KMS-11 (cell line): ENCODE data around the gene TBC1D4.

Experiments
- H2AFZ ChIP-seq: fragments of 200-600 bp; sonication (generic); 2 replicates; pipeline ENCODE4 v1.6.1; 2016; ENCODE audit warnings: antibody characterized with exemption, mixed run types, low read depth
- H3K27ac ChIP-seq: fragments of 200-600 bp; sonication (generic); 2 replicates; pipeline ENCODE4 v1.6.1; 2016; ENCODE audit warnings: mild to moderate bottlenecking, mixed run types
- H3K27me3 ChIP-seq: fragments of 200-600 bp; sonication (generic); 2 replicates; pipeline ENCODE4 v1.6.1; 2017; ENCODE audit warnings: mild to moderate bottlenecking, low read depth, mixed run types, moderate library complexity; ENCODE audit not compliant: insufficient read depth
- H3K36me3 ChIP-seq: fragments of 200-600 bp; sonication (generic); 2 replicates; pipeline ENCODE4 v1.6.1; 2017; ENCODE audit warnings: mild to moderate bottlenecking, mixed run types; ENCODE audit not compliant: insufficient read depth
- H3K4me1 ChIP-seq: fragments of 200-600 bp; sonication (generic); 2 replicates; pipeline ENCODE4 v1.6.1; 2016; ENCODE audit warnings: mild to moderate bottlenecking, low read depth, mixed run types; ENCODE audit not compliant: poor library complexity, severe bottlenecking
- H3K4me2 ChIP-seq: fragments of 200-600 bp; sonication (generic); 2 replicates; pipeline ENCODE4 v1.7.0; 2016; ENCODE audit warnings: mild to moderate bottlenecking, mixed run types
- H3K4me3 ChIP-seq: fragments of 200-600 bp; sonication (generic); IDR thresholded peaks from 2 replicates; pipeline ENCODE4 v1.6.1; 2017; ENCODE audit warnings: low read depth, low read length, mixed read lengths; ENCODE audit not compliant: insufficient read depth
- H3K79me2 ChIP-seq: fragments of 200-600 bp; sonication (generic); 2 replicates; pipeline ENCODE4 v1.6.1; 2016; ENCODE audit warnings: low read depth, mixed run types; ENCODE audit not compliant: insufficient read depth
- H3K9ac ChIP-seq: fragments of 200-600 bp; sonication (generic); 2 replicates; pipeline ENCODE4 v1.6.1; 2016; ENCODE audit warnings: mild to moderate bottlenecking, mixed run types
- H4K20me1 ChIP-seq: fragments of 200-600 bp; sonication (generic); 2 replicates; pipeline ENCODE4 v1.6.1; 2016; ENCODE audit warnings: mild to moderate bottlenecking, mixed run types; ENCODE audit not compliant: insufficient read depth
- CTCF ChIP-seq: fragments of 200-600 bp; sonication (generic); conservative IDR thresholded peaks from 2 replicates; pipeline ENCODE4 v1.6.1; 2017; ENCODE audit warnings: low read depth, mild to moderate bottlenecking, antibody characterized with exemption, low read length, moderate library complexity, mixed read lengths

Gene TBC1D4

GRCh38 chr13:75399168-75399878 lies 82.6 kb downstream of the TBC1D4 start:
- H2AFZ ChIP-seq = no peak overlapping the region
- H4K20me1 ChIP-seq = no peaks in the 10 kb centered on the region
- no peaks in the 10 kb centered on the region for H3K79me2 ChIP-seq
- H3K36me3 ChIP-seq = no peaks in the 10 kb centered on the region
- no peak overlapping the region for H3K9ac ChIP-seq
- no peak overlapping the region for H3K4me3 ChIP-seq
- no peak for TF ChIP-seq CTCF
- H3K4me1 ChIP-seq = peaks cover 6% of the 10 kb centered on the region
- H3K4me2 ChIP-seq = no peak overlapping the region
- no peak overlapping the region for H3K27ac ChIP-seq
- H3K27me3 ChIP-seq = no peaks in the 10 kb centered on the region

DNA sequence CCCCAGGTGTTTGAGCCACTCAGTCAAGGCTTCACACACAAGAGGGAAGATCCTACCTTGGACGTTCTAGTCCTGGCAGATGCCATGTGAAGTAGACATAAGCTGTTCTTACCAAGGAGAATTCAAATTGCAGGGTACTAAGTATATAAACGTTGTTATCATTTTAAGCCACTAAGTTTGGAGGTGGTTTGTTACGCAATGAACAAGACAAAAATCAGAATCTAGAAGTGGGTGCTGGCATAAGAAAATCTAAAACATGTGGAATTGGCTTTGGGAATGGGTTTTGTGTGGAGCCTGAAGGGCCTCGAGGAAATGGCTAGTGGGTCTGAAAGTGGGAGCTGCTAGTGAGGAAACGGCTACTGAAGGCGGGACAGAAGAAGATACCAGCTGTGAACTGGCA lies 83.9 kb downstream of the TBC1D4 start:
- Histone ChIP-seq H3K9ac (no peak overlapping the region), H3K27ac (no peak overlapping the region), H3K4me3 (no peak overlapping the region), H3K4me2 (no peak overlapping the region), H3K4me1 (peaks cover 6% of the 10 kb centered on the region), H2AFZ (no peak overlapping the region), H3K36me3 (no peaks in the 10 kb centered on the region), H3K27me3 (no peaks in the 10 kb centered on the region), H4K20me1 (no peaks in the 10 kb centered on the region), H3K79me2 (no peaks in the 10 kb centered on the region)
- no peak for TF ChIP-seq CTCF

DNA sequence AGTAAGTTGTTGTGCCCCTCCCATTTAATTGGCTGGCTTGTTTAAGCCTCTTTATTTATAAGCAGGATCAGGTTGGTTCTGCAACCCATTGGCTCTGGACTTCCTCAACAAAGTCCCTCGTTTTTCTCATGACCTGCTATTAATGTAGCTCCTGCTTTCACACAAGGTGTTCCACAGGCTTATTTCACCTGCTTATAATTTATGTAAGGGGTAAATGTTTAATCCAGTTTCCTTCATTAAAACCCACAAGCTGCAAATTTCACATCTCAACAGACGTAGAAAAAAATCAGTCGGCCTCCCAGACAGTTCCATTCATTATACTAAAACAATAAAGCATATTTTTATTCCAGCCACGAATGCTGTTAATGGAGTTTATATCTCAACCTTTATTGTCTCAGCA lies 86.1 kb downstream of the TBC1D4 start:
- H3K9ac ChIP-seq = no peak overlapping the region
- no peaks in the 10 kb centered on the region for H3K36me3 ChIP-seq
- no peak for TF ChIP-seq CTCF
- H3K27me3 ChIP-seq = no peaks in the 10 kb centered on the region
- no peak overlapping the region for H3K4me2 ChIP-seq
- H3K27ac ChIP-seq = no peak overlapping the region
- H3K4me1 ChIP-seq = no peaks in the 10 kb centered on the region
- H3K4me3 ChIP-seq = no peak overlapping the region
- no peaks in the 10 kb centered on the region for H4K20me1 ChIP-seq
- no peaks in the 10 kb centered on the region for H3K79me2 ChIP-seq
- no peak overlapping the region for H2AFZ ChIP-seq

DNA sequence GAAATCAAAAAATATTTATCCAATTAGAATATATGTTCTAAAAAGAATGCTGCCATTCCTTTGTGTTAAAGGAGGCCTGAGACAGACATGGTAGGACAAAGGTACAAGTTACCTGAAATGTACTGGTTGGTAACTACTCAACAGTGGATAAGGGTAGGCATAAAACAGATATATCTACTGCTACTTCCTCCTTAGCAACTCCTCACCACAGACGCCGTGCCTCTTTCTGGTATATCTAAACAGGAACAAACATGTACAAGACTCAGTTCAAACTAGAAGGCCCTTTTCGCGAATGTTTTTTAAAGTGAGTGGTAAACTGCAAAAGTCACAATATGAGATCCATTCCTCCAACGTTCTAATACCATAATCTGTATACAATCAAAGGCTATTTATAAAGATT lies 86.9 kb downstream of the TBC1D4 start:
- H3K4me2 ChIP-seq = no peak overlapping the region
- no peak overlapping the region for H3K27ac ChIP-seq
- H3K9ac ChIP-seq = no peak overlapping the region
- H3K4me3 ChIP-seq = no peak overlapping the region
- no peaks in the 10 kb centered on the region for H3K79me2 ChIP-seq
- H3K36me3 ChIP-seq = no peaks in the 10 kb centered on the region
- no peaks in the 10 kb centered on the region for H3K27me3 ChIP-seq
- H3K4me1 ChIP-seq = no peaks in the 10 kb centered on the region
- H2AFZ ChIP-seq = no peak overlapping the region
- no peak for TF ChIP-seq CTCF
- H4K20me1 ChIP-seq = no peaks in the 10 kb centered on the region
